ENCODE measurements around the gene CPXM1. TPM values are rescaled to one million over a fixed set of nuclear protein-coding genes. Genes with fewer than 3 reads are reported as not detected.

CPXM1 gene
- total and polyA plus RNA-seq, 11 donors = 0.27 to 21.5 (median 0.72) TPM

GRCh38 chr20:2794866-2795447, 5.5 kb downstream of the CPXM1 start:
- Histone ChIP-seq H3K4me1 (peaks cover 0 to 7% (median 0%) of the 10 kb centered on the region in 12 donors), H3K27me3 (peaks cover 9 to 71% (median 32%) of the 10 kb centered on the region in 9 donors), H3K36me3 (no peaks in the 10 kb centered on the region), H3K9me3 (no peaks in the 10 kb centered on the region), H3K4me3 (no peak overlapping the region), H3K27ac (no peak overlapping the region)
- DNase-seq (no peak), ATAC-seq (no peak)
- TF ChIP-seq POLR2A (IDR thresholded peaks at IDR 0.05) (no peak), CTCF (IDR thresholded peaks at IDR 0.05) (no peak)
- intact Hi-C loops (cut with DNase I) = no loop called here
- 78 to 87% (median 84%) methylated on average over 4 to 11 of the region's 11 CpGs for WGBS, 4 donors

- intact Hi-C loops (cut with DNase I) = no loop called here
- no peaks in the 10 kb centered on the region for H3K36me3 ChIP-seq
- DNase-seq (no peak), ATAC-seq (no peak)
- H3K4me1 ChIP-seq = peaks cover 0 to under 1% (median 0%) of the 10 kb centered on the region in 12 donors
- TF ChIP-seq POLR2A (IDR thresholded peaks at IDR 0.05) (no peak), CTCF (IDR thresholded peaks at IDR 0.05) (no peak)
- WGBS, 4 donors = 87 to 90% (median 89%) methylated on average over 23 of the region's 23 CpGs
- H3K27ac ChIP-seq = no peak overlapping the region
- H3K4me3 ChIP-seq = no peak overlapping the region
- H3K27me3 ChIP-seq = peaks cover 4 to 66% (median 25%) of the 10 kb centered on the region in 9 donors
- no peaks in the 10 kb centered on the region for H3K9me3 ChIP-seq
Measured at GRCh38 chr20:2794202-2794748, 6.2 kb downstream of the CPXM1 start.

GRCh38 chr20:2793471-2793870, 7.0 kb downstream of the CPXM1 start:
- no peak for TF ChIP-seq CTCF (IDR thresholded peaks at IDR 0.05)
- TF ChIP-seq POLR2A (IDR thresholded peaks at IDR 0.05) = no peak
- H3K9me3 ChIP-seq = no peaks in the 10 kb centered on the region
- no peaks in the 10 kb centered on the region for H3K36me3 ChIP-seq
- peaks cover 0 to 64% (median 17%) of the 10 kb centered on the region in 9 donors for H3K27me3 ChIP-seq
- no peak for ATAC-seq
- H3K27ac ChIP-seq = no peak overlapping the region
- H3K4me1 ChIP-seq = no peaks in the 10 kb centered on the region
- intact Hi-C loops (cut with DNase I) = no loop called here
- 81 to 95% (median 88%) methylated on average over 6 of the region's 6 CpGs for WGBS, 4 donors
- H3K4me3 ChIP-seq = no peak overlapping the region
- DNase-seq = no peak

GRCh38 chr20:2783908-2784566, 16.4 kb downstream of the CPXM1 start:
- intact Hi-C loops (cut with DNase I) = no loop called here
- H3K36me3 ChIP-seq = no peaks in the 10 kb centered on the region
- no peak for TF ChIP-seq CTCF (IDR thresholded peaks at IDR 0.05)
- TF ChIP-seq POLR2A (IDR thresholded peaks at IDR 0.05) = no peak
- no peak overlapping the region for H3K27ac ChIP-seq
- DNase-seq (no peak), ATAC-seq (no peak)
- H3K4me3 ChIP-seq = no peak overlapping the region
- H3K4me1 ChIP-seq = no peaks in the 10 kb centered on the region
- WGBS, 4 donors = 82 to 86% (median 84%) methylated on average over 6 of the region's 6 CpGs
- H3K27me3 ChIP-seq = peaks cover 0 to 20% (median 0%) of the 10 kb centered on the region in 9 donors
- H3K9me3 ChIP-seq = peaks cover 0 to 5% (median 0%) of the 10 kb centered on the region in 12 donors
